ENCODE data around the gene GTF2B.

DNA sequence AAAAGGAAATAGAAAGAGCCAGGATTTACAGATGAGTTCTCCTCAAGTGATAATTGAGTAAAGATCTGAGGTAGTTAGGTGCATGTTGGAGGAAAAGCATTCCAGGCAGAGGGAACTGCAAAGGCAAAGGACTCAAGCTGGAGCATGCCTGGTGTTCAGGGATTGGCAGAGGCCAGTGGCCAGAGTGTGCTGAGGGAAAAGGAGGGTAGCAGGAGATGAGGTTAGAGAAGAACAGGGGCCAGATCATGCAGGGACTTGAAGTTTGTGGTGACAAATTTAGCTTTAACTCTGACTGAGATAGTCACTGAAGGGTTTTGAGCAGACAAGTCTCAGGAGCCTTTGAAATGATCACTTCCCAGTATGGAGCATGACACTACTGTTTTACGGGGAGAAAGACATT lies 19.0 kb upstream of the GTF2B start:
- TF ChIP-seq, protein P1, sequence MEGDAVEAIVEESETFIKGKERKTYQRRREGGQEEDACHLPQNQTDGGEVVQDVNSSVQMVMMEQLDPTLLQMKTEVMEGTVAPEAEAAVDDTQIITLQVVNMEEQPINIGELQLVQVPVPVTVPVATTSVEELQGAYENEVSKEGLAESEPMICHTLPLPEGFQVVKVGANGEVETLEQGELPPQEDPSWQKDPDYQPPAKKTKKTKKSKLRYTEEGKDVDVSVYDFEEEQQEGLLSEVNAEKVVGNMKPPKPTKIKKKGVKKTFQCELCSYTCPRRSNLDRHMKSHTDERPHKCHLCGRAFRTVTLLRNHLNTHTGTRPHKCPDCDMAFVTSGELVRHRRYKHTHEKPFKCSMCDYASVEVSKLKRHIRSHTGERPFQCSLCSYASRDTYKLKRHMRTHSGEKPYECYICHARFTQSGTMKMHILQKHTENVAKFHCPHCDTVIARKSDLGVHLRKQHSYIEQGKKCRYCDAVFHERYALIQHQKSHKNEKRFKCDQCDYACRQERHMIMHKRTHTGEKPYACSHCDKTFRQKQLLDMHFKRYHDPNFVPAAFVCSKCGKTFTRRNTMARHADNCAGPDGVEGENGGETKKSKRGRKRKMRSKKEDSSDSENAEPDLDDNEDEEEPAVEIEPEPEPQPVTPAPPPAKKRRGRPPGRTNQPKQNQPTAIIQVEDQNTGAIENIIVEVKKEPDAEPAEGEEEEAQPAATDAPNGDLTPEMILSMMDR (IDR thresholded peaks at IDR 0.05), result no peak
- TF ChIP-seq SIN3A (IDR thresholded peaks at IDR 0.05; ENCODE audit: borderline replicate concordance, insufficient read depth, low read depth, low read length) (no peak), TCF7L2 (IDR thresholded peaks at IDR 0.05; ENCODE audit: low read depth, low read length) (no peak)

Measured in Panc1 (cell line).